Activated CD4-positive, alpha-beta T cell treated with anti-CD3 and anti-CD28 coated beads for 48 hours (primary cell): ENCODE results near the gene FUBP3.

Experiments
- DNase-seq: peaks from one replicate; pipeline ENCODE4 v3.0.0-alpha.2; 2020

FUBP3 gene

GRCh38 chr9:130635721-130636647 lies 56.6 kb downstream of the FUBP3 start:
- DNase-seq, result no peak

- no peak for DNase-seq
Observed at GRCh38 chr9:130636648-130637020, 57.3 kb downstream of the FUBP3 start.

GRCh38 chr9:130638284-130639123 lies 59.1 kb downstream of the FUBP3 start:
- DNase-seq, result no peak

GRCh38 chr9:130639124-130639765 lies 59.9 kb downstream of the FUBP3 start:
- no peak for DNase-seq

- no peak for DNase-seq
Observed at GRCh38 chr9:130639866-130640555, 60.6 kb downstream of the FUBP3 start.

- no peak for DNase-seq
Observed at GRCh38 chr9:130640681-130641080, 61.3 kb downstream of the FUBP3 start.

GRCh38 chr9:130642926-130643325 lies 63.5 kb downstream of the FUBP3 start:
- no peak for DNase-seq

- DNase-seq, result no peak
Observed at GRCh38 chr9:130651221-130651620, 71.8 kb downstream of the FUBP3 start.

GRCh38 chr9:130651752-130652151 lies 72.4 kb downstream of the FUBP3 start:
- no peak for DNase-seq

- no peak for DNase-seq
Observed at GRCh38 chr9:130654879-130655278, 75.5 kb downstream of the FUBP3 start.

GRCh38 chr9:130658893-130659698 lies 79.7 kb downstream of the FUBP3 start:
- DNase-seq, result no peak

GRCh38 chr9:130659699-130660248 lies 80.4 kb downstream of the FUBP3 start:
- DNase-seq, result no peak

GRCh38 chr9:130660326-130660682 lies 80.9 kb downstream of the FUBP3 start:
- no peak for DNase-seq

- no peak for DNase-seq
Observed at GRCh38 chr9:130660683-130661450, 81.5 kb downstream of the FUBP3 start.

- DNase-seq, result no peak
Observed at GRCh38 chr9:130661451-130662098, 82.2 kb downstream of the FUBP3 start.

- no peak for DNase-seq
Observed at GRCh38 chr9:130662099-130662969, 83.0 kb downstream of the FUBP3 start.

GRCh38 chr9:130662970-130663257 lies 83.5 kb downstream of the FUBP3 start:
- no peak for DNase-seq

- peak; percentile 49 for DNase-seq
Observed at GRCh38 chr9:130663258-130663976, 84.0 kb downstream of the FUBP3 start.

- no peak for DNase-seq
Observed at GRCh38 chr9:130663977-130664250, 84.5 kb downstream of the FUBP3 start.
